Islet precursor cell (in vitro differentiated cells): ENCODE data around the gene SNRPE.

ENCODE experiments used
- DNase-seq: peaks from one replicate; pipeline ENCODE4 v3.0.0-alpha.2; 2018

Gene SNRPE

GRCh38 chr1:203888807-203889251 is 27.4 kb downstream of the SNRPE start:
- DNase-seq = no peak

- DNase-seq = no peak
These were observed 30.6 kb downstream of the SNRPE start for GRCh38 chr1:203891950-203892349.

DNA sequence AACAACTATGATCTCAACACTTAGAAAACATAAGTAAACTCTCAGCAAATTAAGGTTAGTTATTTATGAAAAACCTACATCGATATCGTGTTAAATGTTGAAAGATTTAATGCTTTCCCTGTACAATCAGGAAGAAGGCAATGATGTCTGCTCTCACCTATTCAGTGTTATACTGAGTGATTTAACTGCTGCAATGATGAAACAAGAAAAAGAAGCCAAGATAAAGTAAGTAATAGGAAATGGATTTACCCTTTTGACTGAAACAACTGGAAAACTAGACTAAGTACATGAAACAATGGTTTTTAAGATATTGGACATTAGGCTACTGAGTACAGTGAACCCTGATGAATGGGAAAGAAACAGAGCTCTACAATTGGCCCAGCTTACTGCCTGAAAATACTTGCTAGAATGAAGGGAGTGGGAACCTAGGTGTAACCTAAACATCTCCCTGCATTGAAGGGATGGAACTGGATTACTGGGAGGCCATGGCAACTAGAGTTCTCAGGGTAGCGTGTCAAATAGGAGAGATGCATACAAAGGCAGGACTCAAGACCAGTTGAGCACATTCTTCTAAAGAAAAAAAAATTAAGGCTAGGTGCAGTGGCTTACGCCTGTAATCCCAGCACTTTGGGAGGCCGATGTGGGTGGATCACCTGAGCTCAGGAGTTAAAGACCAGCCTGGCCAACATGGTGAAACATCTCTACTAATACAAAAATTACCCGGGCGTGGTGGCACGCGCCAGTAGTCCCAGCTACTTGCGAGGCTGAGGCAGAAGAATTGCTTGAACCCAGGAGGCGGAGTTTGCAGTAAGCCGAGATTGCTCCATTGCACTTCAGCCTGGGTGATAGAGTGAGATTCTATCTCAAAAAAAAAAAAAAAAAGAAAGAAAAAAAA is 37.3 kb downstream of the SNRPE start:
- DNase-seq = no peak

GRCh38 chr1:203899353-203899716 is 37.9 kb downstream of the SNRPE start:
- DNase-seq = no peak

DNA sequence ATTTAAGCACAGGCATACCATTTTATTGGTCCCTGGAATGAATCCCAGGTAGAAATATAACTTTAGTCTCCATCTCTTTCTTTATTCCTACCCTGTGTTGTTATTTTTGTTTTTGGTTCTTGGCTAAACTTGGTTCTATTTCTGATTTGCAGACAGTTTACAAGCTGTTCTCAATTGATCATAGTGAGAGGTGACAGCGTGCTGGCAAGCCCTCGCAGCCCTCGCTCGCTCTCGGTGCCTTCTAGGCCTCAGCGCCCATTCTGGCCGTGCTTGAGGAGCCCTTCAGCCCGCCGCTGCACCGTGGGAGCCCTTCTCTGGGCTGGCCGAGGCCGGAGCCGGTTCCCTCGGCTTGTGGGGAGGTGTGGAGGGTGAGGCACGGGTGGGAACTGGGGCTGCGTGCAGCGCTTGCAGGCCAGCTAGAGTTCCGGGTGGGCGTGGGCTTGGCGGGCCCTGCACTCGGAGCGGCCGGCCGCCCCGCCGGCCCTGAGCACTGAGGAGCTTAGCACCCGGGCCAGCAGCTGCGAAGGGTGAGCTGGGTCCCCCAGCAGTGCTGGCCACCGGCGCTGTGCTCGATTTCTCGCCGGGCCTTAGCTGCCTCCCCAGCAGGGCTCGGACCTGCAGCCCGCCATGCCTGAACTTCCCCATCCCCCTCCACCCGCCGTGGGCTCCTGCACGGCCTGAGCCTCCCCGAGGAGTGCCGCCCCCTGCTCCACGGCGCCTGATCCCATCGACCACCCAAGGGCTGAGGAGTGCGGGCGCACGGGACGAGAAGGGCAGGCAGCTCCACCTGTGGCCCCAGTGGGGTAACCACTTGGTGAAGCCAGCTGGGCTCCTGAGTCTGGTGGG is 38.7 kb downstream of the SNRPE start:
- no peak for DNase-seq

GRCh38 chr1:203901581-203901980 is 40.2 kb downstream of the SNRPE start:
- no peak for DNase-seq

GRCh38 chr1:203905275-203905674 is 43.9 kb downstream of the SNRPE start:
- DNase-seq = no peak

DNA sequence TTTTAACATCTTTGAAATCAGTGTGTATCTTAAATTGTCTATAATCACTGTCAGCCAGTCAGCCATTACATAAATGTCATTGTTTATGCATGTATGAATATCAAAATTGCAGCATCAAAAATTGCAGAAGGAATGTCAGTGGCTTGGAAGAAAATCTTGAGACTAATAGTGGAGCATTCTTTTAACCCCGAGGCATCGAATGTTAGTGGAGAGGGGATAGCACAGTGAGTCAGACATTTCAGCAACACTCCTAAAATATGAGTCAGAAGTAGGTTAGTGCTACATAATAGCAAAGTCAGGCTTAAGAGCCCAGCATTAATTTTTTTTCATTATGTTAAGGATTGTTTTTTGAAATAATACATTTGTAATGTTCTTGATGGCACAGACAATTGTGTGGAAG is 45.5 kb downstream of the SNRPE start:
- DNase-seq = no peak

- no peak for DNase-seq
These were observed 46.5 kb downstream of the SNRPE start for GRCh38 chr1:203907901-203908300.

- no peak for DNase-seq
These were observed 50.4 kb downstream of the SNRPE start for GRCh38 chr1:203911806-203912205.

DNA sequence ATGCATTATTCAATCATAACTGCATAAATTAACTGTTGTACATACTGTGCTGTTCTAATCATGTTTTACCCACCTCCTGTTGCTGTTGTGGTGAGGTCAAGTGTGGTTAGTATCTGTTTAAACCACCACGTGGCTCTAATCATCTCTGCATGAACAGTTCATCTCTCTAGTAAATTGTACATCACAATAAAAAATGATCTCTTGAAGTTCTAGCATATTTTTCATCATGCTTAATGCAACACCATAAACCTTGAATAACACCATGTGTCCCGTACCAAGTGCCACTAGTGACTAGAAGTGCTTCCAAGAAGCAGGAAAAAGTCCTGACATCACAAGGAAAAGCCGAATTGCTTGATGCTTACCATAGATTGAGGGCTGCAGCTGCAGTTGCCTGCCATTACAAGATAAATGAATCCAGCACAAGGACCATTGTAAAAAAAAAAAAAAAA is 51.7 kb downstream of the SNRPE start:
- no peak for DNase-seq

- DNase-seq = no peak
These were observed 52.9 kb downstream of the SNRPE start for GRCh38 chr1:203914292-203914691.

DNA sequence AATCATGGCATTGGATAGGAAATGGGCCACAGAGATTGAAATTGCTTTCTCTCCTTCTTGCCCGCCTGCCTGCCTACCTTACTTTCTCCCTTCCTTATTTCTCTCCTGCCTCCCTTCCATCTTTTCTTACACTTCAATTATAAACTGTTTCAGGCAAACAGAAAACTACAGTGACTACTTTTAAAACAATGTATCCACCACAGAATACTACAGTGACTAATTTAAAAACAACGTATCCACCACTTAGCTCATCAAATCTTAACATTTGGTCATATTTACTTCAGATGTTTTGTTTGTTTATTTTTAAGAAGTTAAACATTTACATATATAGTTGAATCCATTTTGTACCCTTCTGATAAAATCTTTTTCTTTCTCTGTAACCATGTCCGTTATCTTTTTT is 54.4 kb downstream of the SNRPE start:
- DNase-seq = no peak

GRCh38 chr1:203916756-203917155 is 55.4 kb downstream of the SNRPE start:
- DNase-seq = no peak
